ENCODE data around the gene GSKIP. TPM values are rescaled to one million over a fixed set of nuclear protein-coding genes. Genes with fewer than 3 reads are reported as not detected.

GSKIP gene
- total and polyA plus RNA-seq, 2 donors (not counting 1 experiment from before 2014, with no cell fraction given): 30.2 to 45.5 TPM

- Histone ChIP-seq H2AFZ (ENCODE audit: low read length) (no peak overlapping the region), H3K4me1 (ENCODE audit: control insufficient read depth, extremely low read depth, insufficient read depth, low read length) (peaks cover 3% of the 10 kb centered on the region), H4K20me1 (ENCODE audit: control insufficient read depth, extremely low read depth, insufficient read depth, low read length) (no peaks in the 10 kb centered on the region), H3K27me3 (ENCODE audit: control insufficient read depth, insufficient read depth, low read length) (peaks cover under 1% of the 10 kb centered on the region), H3K27ac (ENCODE audit: insufficient read depth, low read length) (no peak overlapping the region), H3K4me3 (replicated peaks in 1 of 4; ENCODE audit: control extremely low read depth in 1 of 4, insufficient read depth in 1 of 4, low read depth in 3 of 4, low read length in 4 of 4) (no peak overlapping the region), H3K79me2 (ENCODE audit: control insufficient read depth, insufficient read depth, low read length) (no peaks in the 10 kb centered on the region), H3K36me3 (ENCODE audit: control insufficient read depth, insufficient read depth, low read length) (no peaks in the 10 kb centered on the region), H3K4me2 (ENCODE audit: extremely low read depth, insufficient read depth, low read length) (no peak overlapping the region), H3K9me3 (ENCODE audit: control insufficient read depth, insufficient read depth, low read depth, low read length) (no peaks in the 10 kb centered on the region), H3K9ac (ENCODE audit: insufficient read depth, low read length) (no peak overlapping the region)
- TF ChIP-seq EZH2 (IDR thresholded peaks at IDR 0.05; ENCODE audit: low read length, missing control alignments) (no peak), CTCF (conservative IDR thresholded peaks at IDR 0.05 in 1 of 2, IDR thresholded peaks at IDR 0.05 in 1 of 2; ENCODE audit: low read depth in 1 of 2, low read length in 2 of 2) (no peak)
- no peak for DNase-seq (ENCODE audit: low read depth in 2 of 2)
Measured at GRCh38 chr14:96394047-96394815, 30.9 kb downstream of the GSKIP start.

- no peak overlapping the region for H3K4me2 ChIP-seq (ENCODE audit: extremely low read depth, insufficient read depth, low read length)
- H3K4me3 ChIP-seq (replicated peaks in 1 of 4; ENCODE audit: control extremely low read depth in 1 of 4, insufficient read depth in 1 of 4, low read depth in 3 of 4, low read length in 4 of 4): no peak overlapping the region
- TF ChIP-seq EZH2 (IDR thresholded peaks at IDR 0.05; ENCODE audit: low read length, missing control alignments) (no peak), CTCF (conservative IDR thresholded peaks at IDR 0.05 in 1 of 2, IDR thresholded peaks at IDR 0.05 in 1 of 2; ENCODE audit: low read depth in 1 of 2, low read length in 2 of 2) (no peak)
- H3K4me1 ChIP-seq (ENCODE audit: control insufficient read depth, extremely low read depth, insufficient read depth, low read length): no peaks in the 10 kb centered on the region
- no peaks in the 10 kb centered on the region for H3K36me3 ChIP-seq (ENCODE audit: control insufficient read depth, insufficient read depth, low read length)
- H3K79me2 ChIP-seq (ENCODE audit: control insufficient read depth, insufficient read depth, low read length): no peaks in the 10 kb centered on the region
- H3K27me3 ChIP-seq (ENCODE audit: control insufficient read depth, insufficient read depth, low read length): peaks cover 10% of the 10 kb centered on the region
- no peak overlapping the region for H3K9ac ChIP-seq (ENCODE audit: insufficient read depth, low read length)
- DNase-seq (ENCODE audit: low read depth in 2 of 2): no peak
- no peaks in the 10 kb centered on the region for H4K20me1 ChIP-seq (ENCODE audit: control insufficient read depth, extremely low read depth, insufficient read depth, low read length)
- H2AFZ ChIP-seq (ENCODE audit: low read length): no peak overlapping the region
- H3K9me3 ChIP-seq (ENCODE audit: control insufficient read depth, insufficient read depth, low read depth, low read length): no peaks in the 10 kb centered on the region
- no peak overlapping the region for H3K27ac ChIP-seq (ENCODE audit: insufficient read depth, low read length)
Measured at GRCh38 chr14:96398432-96398831, 35.1 kb downstream of the GSKIP start.

GRCh38 chr14:96398921-96399320 lies 35.6 kb downstream of the GSKIP start:
- Histone ChIP-seq H3K36me3 (ENCODE audit: control insufficient read depth, insufficient read depth, low read length) (no peaks in the 10 kb centered on the region), H4K20me1 (ENCODE audit: control insufficient read depth, extremely low read depth, insufficient read depth, low read length) (no peaks in the 10 kb centered on the region), H3K4me2 (ENCODE audit: extremely low read depth, insufficient read depth, low read length) (no peak overlapping the region), H2AFZ (ENCODE audit: low read length) (no peak overlapping the region), H3K9ac (ENCODE audit: insufficient read depth, low read length) (no peak overlapping the region), H3K27ac (ENCODE audit: insufficient read depth, low read length) (no peak overlapping the region), H3K4me1 (ENCODE audit: control insufficient read depth, extremely low read depth, insufficient read depth, low read length) (no peaks in the 10 kb centered on the region), H3K27me3 (ENCODE audit: control insufficient read depth, insufficient read depth, low read length) (peaks cover 10% of the 10 kb centered on the region), H3K4me3 (replicated peaks in 1 of 4; ENCODE audit: control extremely low read depth in 1 of 4, insufficient read depth in 1 of 4, low read depth in 3 of 4, low read length in 4 of 4) (no peak overlapping the region), H3K9me3 (ENCODE audit: control insufficient read depth, insufficient read depth, low read depth, low read length) (no peaks in the 10 kb centered on the region), H3K79me2 (ENCODE audit: control insufficient read depth, insufficient read depth, low read length) (no peaks in the 10 kb centered on the region)
- DNase-seq (ENCODE audit: low read depth in 2 of 2): no peak
- TF ChIP-seq EZH2 (IDR thresholded peaks at IDR 0.05; ENCODE audit: low read length, missing control alignments) (no peak), CTCF (conservative IDR thresholded peaks at IDR 0.05 in 1 of 2, IDR thresholded peaks at IDR 0.05 in 1 of 2; ENCODE audit: low read depth in 1 of 2, low read length in 2 of 2) (no peak)

Measured in fibroblast of lung (primary cell).